GM23338 (cell line): ENCODE data around the gene CIAPIN1. TPM values are rescaled to one million over a fixed set of nuclear protein-coding genes. Genes with fewer than 3 reads are reported as not detected.

Source experiments
- ATAC-seq: fragments of 200-7000 bp; cut with Tn5 transposase; 3 replicates; pipeline ENCODE4 v1.9.1; 2020
- DNase-seq: peaks from one replicate; pipeline ENCODE4 v3.0.0-alpha.2; 2015; ENCODE audit warnings: low spot score
- H2AFZ ChIP-seq: fragments of 200-600 bp; sonication (generic); 2 replicates; pipeline ENCODE4 v1.8.0; 2016; ENCODE audit warnings: antibody characterized with exemption, mild to moderate bottlenecking, moderate library complexity
- H3F3A ChIP-seq: fragments of 200-600 bp; sonication (generic); replicated peaks from 2 replicates; pipeline ENCODE4 v1.8.0; 2017; ENCODE audit warnings: antibody characterized with exemption, mixed run types, low read depth
- H3K27ac ChIP-seq: fragments of 200-600 bp; sonication (generic); 2 replicates; pipeline ENCODE4 v1.6.1; 2016; ENCODE audit warnings: low read depth
- H3K27me3 ChIP-seq: fragments of 200-600 bp; sonication (generic); 2 replicates; pipeline ENCODE4 v1.8.0; 2016; ENCODE audit warnings: mild to moderate bottlenecking, mixed run types, moderate library complexity; ENCODE audit not compliant: insufficient read depth
- H3K36me3 ChIP-seq: fragments of 200-600 bp; sonication (generic); 2 replicates; pipeline ENCODE4 v1.8.0; 2016; ENCODE audit warnings: mild to moderate bottlenecking; ENCODE audit not compliant: insufficient read depth
- H3K4me1 ChIP-seq: fragments of 200-600 bp; sonication (generic); 2 replicates; pipeline ENCODE4 v1.8.0; 2016; ENCODE audit warnings: mild to moderate bottlenecking, moderate library complexity; ENCODE audit not compliant: insufficient read depth
- H3K4me2 ChIP-seq: fragments of 200-600 bp; sonication (generic); 2 replicates; pipeline ENCODE4 v1.7.1; 2017; ENCODE audit warnings: mixed run types
- H3K4me3 ChIP-seq: fragments of 200-600 bp; sonication (generic); 2 replicates; pipeline ENCODE4 v1.6.1; 2016; ENCODE audit warnings: mixed run types
- H3K79me2 ChIP-seq: fragments of 200-600 bp; sonication (generic); replicated peaks from 2 replicates; pipeline ENCODE4 v1.8.0; 2017; ENCODE audit warnings: mild to moderate bottlenecking; ENCODE audit not compliant: insufficient read depth
- H3K9me2 ChIP-seq: fragments of 200-600 bp; sonication (generic); 2 replicates; pipeline ENCODE4 v1.8.0; 2017; ENCODE audit not compliant: insufficient read depth
- H4K20me1 ChIP-seq: fragments of 200-600 bp; sonication (generic); replicated peaks from 2 replicates; pipeline ENCODE4 v1.8.0; 2017; ENCODE audit warnings: mild to moderate bottlenecking; ENCODE audit not compliant: insufficient read depth
- H3K27ac Mint-ChIP-seq: 2 replicates; pipeline ENCODE4 v1.8.0; 2020; ENCODE audit warnings: inconsistent platforms, mild to moderate bottlenecking, moderate library complexity, mixed read lengths
- H3K27me3 Mint-ChIP-seq: 3 replicates; pipeline ENCODE4 v1.8.0; 2022; ENCODE audit warnings: low read depth, mild to moderate bottlenecking, moderate library complexity, mixed read lengths, inconsistent platforms; ENCODE audit not compliant: insufficient read depth, poor library complexity
- H3K36me3 Mint-ChIP-seq: 3 replicates; pipeline ENCODE4 v1.8.0; 2021; ENCODE audit warnings: low read depth, mild to moderate bottlenecking, inconsistent platforms, moderate library complexity, mixed read lengths
- H3K4me1 Mint-ChIP-seq: 3 replicates; pipeline ENCODE4 v1.8.0; 2020; ENCODE audit warnings: mild to moderate bottlenecking, inconsistent platforms, mixed read lengths
- H3K4me3 Mint-ChIP-seq: 3 replicates; pipeline ENCODE4 v1.8.0; 2021; ENCODE audit warnings: moderate library complexity, mild to moderate bottlenecking, inconsistent platforms, mixed read lengths
- H3K9me3 Mint-ChIP-seq: 3 replicates; pipeline ENCODE4 v1.8.0; 2020; ENCODE audit warnings: moderate library complexity, mild to moderate bottlenecking, inconsistent platforms, mixed read lengths
- CREB1 ChIP-seq: fragments of 250-450 bp; sonication (Bioruptor Pico); IDR thresholded peaks from 2 replicates; pipeline ENCODE4 v1.5.0; 2020; ENCODE audit warnings: low read depth, mild to moderate bottlenecking, moderate library complexity
- EZH2 ChIP-seq: fragments of 200-600 bp; sonication (generic); IDR thresholded peaks from one replicate; pipeline ENCODE4 v1.8.0; 2017; ENCODE audit warnings: antibody characterized with exemption, mild to moderate bottlenecking, low read depth; ENCODE audit not compliant: unreplicated experiment
- EZH2phosphoT487 ChIP-seq: fragments of 200-600 bp; sonication (generic); IDR thresholded peaks from one replicate; pipeline ENCODE4 v1.8.1; 2018; ENCODE audit warnings: antibody characterized with exemption; ENCODE audit not compliant: unreplicated experiment
- NANOG ChIP-seq: IDR thresholded peaks from 2 replicates; pipeline ENCODE4 v1.6.1; 2016; ENCODE audit warnings: antibody characterized with exemption, borderline replicate concordance
- POLR2AphosphoS5 ChIP-seq: IDR thresholded peaks from 2 replicates; pipeline ENCODE4 v1.6.1; 2016; ENCODE audit warnings: antibody characterized with exemption, low read depth
- STAT1 ChIP-seq: IDR thresholded peaks from one replicate; pipeline ENCODE4 v1.6.1; 2016; ENCODE audit warnings: antibody characterized with exemption; ENCODE audit not compliant: unreplicated experiment
- ZNF331 ChIP-seq: fragments of 250-450 bp; sonication (Bioruptor Pico); IDR thresholded peaks from 2 replicates; pipeline ENCODE4 v1.5.0; 2020; ENCODE audit warnings: low read depth, mild to moderate bottlenecking, moderate library complexity
- polyA plus RNA-seq: library from polyadenylated mRNA; unstranded; fragments of >200 nt; fragmentation: Nextera tagmentation; extraction: Ambion mirVana; gene quantifications from 2 replicates; pipeline ENCODE4 v1.2.1, GENCODE V29; 2016
- total RNA-seq: library from RNA; depleted of rRNA; stranded (reverse); fragments of >200 nt; shearing (Covaris generic); gene quantifications from 2 replicates; pipeline ENCODE4 v1.2.3, GENCODE V29; 2014
- TF ChIP-seq, protein P1 (sequence below), 2 experiments: fragments of 200-600 bp in 1 of 2; sonication (generic) in 1 of 2; conservative IDR thresholded peaks; 2 replicates each; pipeline versions ENCODE4 v1.5.1 to v1.6.1; 2016 to 2017; ENCODE audit warnings: antibody characterized with exemption in 2 of 2, low read depth in 2 of 2, mild to moderate bottlenecking in 2 of 2, moderate library complexity in 1 of 2
- TF ChIP-seq, protein P2 (sequence below): IDR thresholded peaks from one replicate; pipeline ENCODE4 v1.6.1; 2018; ENCODE audit warnings: antibody characterized with exemption; ENCODE audit not compliant: unreplicated experiment

The CIAPIN1 gene
- total and polyA plus RNA-seq, 2 experiments from 2014 or later = 36.5 to 75.4 TPM

DNA sequence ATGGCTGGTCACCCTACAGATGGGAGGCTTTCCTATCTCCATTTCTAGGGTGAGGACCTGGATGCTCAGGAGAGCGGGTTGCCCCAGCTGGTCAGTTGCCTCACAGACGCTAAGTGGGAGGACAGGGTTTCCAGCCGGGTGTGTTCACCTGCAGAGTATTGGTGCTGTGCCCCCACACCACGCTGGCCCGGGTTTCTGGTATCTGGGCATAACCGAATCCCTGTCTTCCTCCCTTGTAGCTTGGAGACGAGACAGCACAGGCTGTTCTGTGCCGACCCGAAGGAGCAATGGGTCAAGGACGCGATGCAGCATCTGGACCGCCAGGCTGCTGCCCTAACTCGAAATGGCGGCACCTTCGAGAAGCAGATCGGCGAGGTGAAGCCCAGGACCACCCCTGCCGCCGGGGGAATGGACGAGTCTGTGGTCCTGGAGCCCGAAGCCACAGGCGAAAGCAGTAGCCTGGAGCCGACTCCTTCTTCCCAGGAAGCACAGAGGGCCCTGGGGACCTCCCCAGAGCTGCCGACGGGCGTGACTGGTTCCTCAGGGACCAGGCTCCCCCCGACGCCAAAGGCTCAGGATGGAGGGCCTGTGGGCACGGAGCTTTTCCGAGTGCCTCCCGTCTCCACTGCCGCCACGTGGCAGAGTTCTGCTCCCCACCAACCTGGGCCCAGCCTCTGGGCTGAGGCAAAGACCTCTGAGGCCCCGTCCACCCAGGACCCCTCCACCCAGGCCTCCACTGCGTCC, 65.2 kb downstream of the CIAPIN1 start:
- H3K27me3 Mint-ChIP-seq = peaks cover 12% of the 10 kb centered on the region
- Histone ChIP-seq H3K27me3 (no peaks in the 10 kb centered on the region), H3K27ac (no peak overlapping the region), H3F3A (no peaks in the 10 kb centered on the region), H3K36me3 (no peaks in the 10 kb centered on the region), H3K79me2 (no peaks in the 10 kb centered on the region), H2AFZ (no peak overlapping the region), H3K9me2 (no peaks in the 10 kb centered on the region), H3K4me1 (no peaks in the 10 kb centered on the region), H3K4me3 (no peak overlapping the region), H3K4me2 (no peak overlapping the region), H4K20me1 (no peaks in the 10 kb centered on the region)
- no peaks in the 10 kb centered on the region for H3K36me3 Mint-ChIP-seq
- ATAC-seq (no peak), DNase-seq (no peak)
- no peak overlapping the region for H3K27ac Mint-ChIP-seq
- H3K4me3 Mint-ChIP-seq = no peak overlapping the region
- TF ChIP-seq POLR2AphosphoS5 (no peak), CREB1 (no peak)
- H3K9me3 Mint-ChIP-seq = no peaks in the 10 kb centered on the region; the same call in 2 of the 3 replicates
- H3K4me1 Mint-ChIP-seq = peaks cover 13% of the 10 kb centered on the region

DNA sequence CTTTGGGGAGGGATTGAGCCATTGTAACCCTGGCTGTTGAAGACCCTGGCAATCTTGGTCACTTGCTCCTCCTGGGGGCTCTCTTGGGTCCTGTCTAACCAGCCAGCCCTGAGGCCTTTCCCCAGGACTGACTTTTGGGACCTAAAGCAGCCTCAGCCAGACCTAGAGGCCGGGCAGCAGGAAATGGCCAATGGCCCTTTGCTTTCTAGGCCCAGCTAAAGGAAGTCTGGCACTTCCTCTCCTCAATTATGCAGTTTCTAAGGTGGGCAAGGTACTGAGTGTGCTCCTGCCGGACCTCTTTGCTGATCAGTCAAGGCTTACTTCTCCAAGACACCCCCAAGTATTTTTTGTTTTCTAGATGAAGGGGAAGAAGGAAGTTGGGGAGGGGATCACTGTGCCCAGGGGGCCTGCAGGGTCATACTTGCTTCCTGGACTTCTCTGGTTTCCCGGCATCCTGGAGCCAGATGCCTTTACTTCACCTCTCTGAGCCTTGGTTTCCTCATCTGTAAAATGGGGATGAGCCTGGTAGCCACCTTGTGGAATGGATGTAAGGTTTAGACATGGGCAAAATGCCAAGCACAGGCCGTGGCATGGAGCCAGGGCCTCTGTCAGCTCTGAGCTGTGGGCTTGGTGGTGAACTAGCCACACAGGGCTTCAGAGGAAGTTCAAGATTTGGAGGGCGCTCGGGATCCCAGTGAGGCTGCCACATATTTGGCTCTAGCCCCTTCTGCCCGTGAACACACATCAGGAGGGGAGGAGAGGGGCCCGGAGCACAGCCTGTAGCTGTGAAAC, 66.3 kb downstream of the CIAPIN1 start:
- H4K20me1 ChIP-seq = no peaks in the 10 kb centered on the region
- no peaks in the 10 kb centered on the region for H3K27me3 ChIP-seq
- Mint-ChIP-seq H3K9me3 (no peaks in the 10 kb centered on the region; the same call in 2 of the 3 replicates), H3K4me3 (no peak overlapping the region), H3K27me3 (peaks cover 13% of the 10 kb centered on the region), H3K4me1 (peaks cover 9% of the 10 kb centered on the region), H3K27ac (no peak overlapping the region), H3K36me3 (no peaks in the 10 kb centered on the region)
- H3K79me2 ChIP-seq = no peaks in the 10 kb centered on the region
- no peaks in the 10 kb centered on the region for H3K4me1 ChIP-seq
- H3K27ac ChIP-seq = no peak overlapping the region
- H3K36me3 ChIP-seq = no peaks in the 10 kb centered on the region
- ATAC-seq = no peak
- H3K4me3 ChIP-seq = no peak overlapping the region
- H3K9me2 ChIP-seq = peaks cover 3% of the 10 kb centered on the region; the same call in 1 of the 2 replicates
- H3K4me2 ChIP-seq = no peak overlapping the region
- no peak for DNase-seq
- H2AFZ ChIP-seq = no peak overlapping the region
- H3F3A ChIP-seq = no peaks in the 10 kb centered on the region
- TF ChIP-seq, protein P1, sequence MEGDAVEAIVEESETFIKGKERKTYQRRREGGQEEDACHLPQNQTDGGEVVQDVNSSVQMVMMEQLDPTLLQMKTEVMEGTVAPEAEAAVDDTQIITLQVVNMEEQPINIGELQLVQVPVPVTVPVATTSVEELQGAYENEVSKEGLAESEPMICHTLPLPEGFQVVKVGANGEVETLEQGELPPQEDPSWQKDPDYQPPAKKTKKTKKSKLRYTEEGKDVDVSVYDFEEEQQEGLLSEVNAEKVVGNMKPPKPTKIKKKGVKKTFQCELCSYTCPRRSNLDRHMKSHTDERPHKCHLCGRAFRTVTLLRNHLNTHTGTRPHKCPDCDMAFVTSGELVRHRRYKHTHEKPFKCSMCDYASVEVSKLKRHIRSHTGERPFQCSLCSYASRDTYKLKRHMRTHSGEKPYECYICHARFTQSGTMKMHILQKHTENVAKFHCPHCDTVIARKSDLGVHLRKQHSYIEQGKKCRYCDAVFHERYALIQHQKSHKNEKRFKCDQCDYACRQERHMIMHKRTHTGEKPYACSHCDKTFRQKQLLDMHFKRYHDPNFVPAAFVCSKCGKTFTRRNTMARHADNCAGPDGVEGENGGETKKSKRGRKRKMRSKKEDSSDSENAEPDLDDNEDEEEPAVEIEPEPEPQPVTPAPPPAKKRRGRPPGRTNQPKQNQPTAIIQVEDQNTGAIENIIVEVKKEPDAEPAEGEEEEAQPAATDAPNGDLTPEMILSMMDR (conservative IDR thresholded peaks at IDR 0.05; ENCODE audit: low read depth in 2 of 2) = no peak
- TF ChIP-seq ZNF331 (no peak), EZH2 (no peak), NANOG (no peak), EZH2phosphoT487 (no peak), STAT1 (no peak), POLR2AphosphoS5 (no peak)
- TF ChIP-seq, protein P2, sequence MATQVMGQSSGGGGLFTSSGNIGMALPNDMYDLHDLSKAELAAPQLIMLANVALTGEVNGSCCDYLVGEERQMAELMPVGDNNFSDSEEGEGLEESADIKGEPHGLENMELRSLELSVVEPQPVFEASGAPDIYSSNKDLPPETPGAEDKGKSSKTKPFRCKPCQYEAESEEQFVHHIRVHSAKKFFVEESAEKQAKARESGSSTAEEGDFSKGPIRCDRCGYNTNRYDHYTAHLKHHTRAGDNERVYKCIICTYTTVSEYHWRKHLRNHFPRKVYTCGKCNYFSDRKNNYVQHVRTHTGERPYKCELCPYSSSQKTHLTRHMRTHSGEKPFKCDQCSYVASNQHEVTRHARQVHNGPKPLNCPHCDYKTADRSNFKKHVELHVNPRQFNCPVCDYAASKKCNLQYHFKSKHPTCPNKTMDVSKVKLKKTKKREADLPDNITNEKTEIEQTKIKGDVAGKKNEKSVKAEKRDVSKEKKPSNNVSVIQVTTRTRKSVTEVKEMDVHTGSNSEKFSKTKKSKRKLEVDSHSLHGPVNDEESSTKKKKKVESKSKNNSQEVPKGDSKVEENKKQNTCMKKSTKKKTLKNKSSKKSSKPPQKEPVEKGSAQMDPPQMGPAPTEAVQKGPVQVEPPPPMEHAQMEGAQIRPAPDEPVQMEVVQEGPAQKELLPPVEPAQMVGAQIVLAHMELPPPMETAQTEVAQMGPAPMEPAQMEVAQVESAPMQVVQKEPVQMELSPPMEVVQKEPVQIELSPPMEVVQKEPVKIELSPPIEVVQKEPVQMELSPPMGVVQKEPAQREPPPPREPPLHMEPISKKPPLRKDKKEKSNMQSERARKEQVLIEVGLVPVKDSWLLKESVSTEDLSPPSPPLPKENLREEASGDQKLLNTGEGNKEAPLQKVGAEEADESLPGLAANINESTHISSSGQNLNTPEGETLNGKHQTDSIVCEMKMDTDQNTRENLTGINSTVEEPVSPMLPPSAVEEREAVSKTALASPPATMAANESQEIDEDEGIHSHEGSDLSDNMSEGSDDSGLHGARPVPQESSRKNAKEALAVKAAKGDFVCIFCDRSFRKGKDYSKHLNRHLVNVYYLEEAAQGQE = no peak
